Measurements from ENCODE around the gene VAMP4.

Gene VAMP4

GRCh38 chr1:171718848-171719247 lies 23.0 kb downstream of the VAMP4 start:
- Histone ChIP-seq H3K27ac (no peak overlapping the region), H3K4me3 (no peak overlapping the region)
- no peak for DNase-seq (ENCODE audit: low spot score)
- TF ChIP-seq, protein P1, sequence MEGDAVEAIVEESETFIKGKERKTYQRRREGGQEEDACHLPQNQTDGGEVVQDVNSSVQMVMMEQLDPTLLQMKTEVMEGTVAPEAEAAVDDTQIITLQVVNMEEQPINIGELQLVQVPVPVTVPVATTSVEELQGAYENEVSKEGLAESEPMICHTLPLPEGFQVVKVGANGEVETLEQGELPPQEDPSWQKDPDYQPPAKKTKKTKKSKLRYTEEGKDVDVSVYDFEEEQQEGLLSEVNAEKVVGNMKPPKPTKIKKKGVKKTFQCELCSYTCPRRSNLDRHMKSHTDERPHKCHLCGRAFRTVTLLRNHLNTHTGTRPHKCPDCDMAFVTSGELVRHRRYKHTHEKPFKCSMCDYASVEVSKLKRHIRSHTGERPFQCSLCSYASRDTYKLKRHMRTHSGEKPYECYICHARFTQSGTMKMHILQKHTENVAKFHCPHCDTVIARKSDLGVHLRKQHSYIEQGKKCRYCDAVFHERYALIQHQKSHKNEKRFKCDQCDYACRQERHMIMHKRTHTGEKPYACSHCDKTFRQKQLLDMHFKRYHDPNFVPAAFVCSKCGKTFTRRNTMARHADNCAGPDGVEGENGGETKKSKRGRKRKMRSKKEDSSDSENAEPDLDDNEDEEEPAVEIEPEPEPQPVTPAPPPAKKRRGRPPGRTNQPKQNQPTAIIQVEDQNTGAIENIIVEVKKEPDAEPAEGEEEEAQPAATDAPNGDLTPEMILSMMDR (IDR thresholded peaks at IDR 0.05), result no peak

- no peak overlapping the region for H3K27ac ChIP-seq
- no peak for DNase-seq (ENCODE audit: low spot score)
- TF ChIP-seq, protein P1 (IDR thresholded peaks at IDR 0.05), result no peak
- H3K4me3 ChIP-seq, result no peak overlapping the region
These were observed 23.6 kb downstream of the VAMP4 start for GRCh38 chr1:171718216-171718615.

GRCh38 chr1:171717062-171717718 lies 24.7 kb downstream of the VAMP4 start:
- no peak overlapping the region for H3K4me3 ChIP-seq
- H3K27ac ChIP-seq, result no peak overlapping the region
- TF ChIP-seq, protein P1 (IDR thresholded peaks at IDR 0.05), result no peak
- DNase-seq (ENCODE audit: low spot score), result no peak

DNA sequence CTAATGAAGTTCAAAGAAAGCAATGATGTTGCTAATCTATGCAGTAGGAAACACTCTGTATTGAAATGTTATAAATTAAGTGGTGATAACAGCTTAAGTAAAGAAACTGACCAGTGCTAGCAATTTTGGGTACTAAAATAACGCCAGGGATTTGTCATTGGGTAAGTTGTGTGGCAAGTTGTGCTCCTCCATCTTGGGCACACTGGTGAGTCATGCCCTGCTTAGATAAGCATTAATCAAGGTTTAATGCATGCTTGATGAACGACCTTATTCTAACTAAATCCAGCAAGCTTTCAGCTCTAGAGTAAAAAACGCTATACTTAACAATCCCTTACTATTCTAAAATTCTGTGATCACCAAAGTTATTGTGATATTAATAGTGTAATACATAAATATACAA lies 25.2 kb downstream of the VAMP4 start:
- H3K4me3 ChIP-seq, result no peak overlapping the region
- no peak overlapping the region for H3K27ac ChIP-seq
- no peak for DNase-seq (ENCODE audit: low spot score)
- TF ChIP-seq, protein P1 (IDR thresholded peaks at IDR 0.05), result no peak

DNA sequence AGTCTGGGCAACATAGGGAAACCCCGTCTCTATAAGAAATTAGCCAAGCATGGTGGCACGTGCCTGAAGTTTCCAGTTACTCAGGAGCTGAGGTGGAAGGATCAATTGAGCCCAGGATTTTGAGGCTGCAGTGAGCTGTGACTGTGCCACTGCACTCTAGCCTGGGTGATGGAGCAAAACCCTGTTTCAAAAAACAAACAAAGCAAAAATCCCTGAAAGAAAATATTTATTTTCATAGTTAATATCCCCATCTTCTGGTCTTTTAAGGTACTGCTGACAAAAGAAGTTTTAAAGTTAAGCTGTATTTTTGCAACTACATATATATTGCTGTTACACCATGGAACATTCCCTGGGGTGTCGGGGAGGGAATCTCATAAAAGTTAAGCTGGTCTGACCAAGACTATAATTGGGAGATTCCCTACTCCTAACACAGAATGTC lies 26.0 kb downstream of the VAMP4 start:
- H3K4me3 ChIP-seq, result no peak overlapping the region
- TF ChIP-seq, protein P1 (IDR thresholded peaks at IDR 0.05), result peak; percentile 34
- no peak overlapping the region for H3K27ac ChIP-seq
- DNase-seq (ENCODE audit: low spot score), result no peak

DNA sequence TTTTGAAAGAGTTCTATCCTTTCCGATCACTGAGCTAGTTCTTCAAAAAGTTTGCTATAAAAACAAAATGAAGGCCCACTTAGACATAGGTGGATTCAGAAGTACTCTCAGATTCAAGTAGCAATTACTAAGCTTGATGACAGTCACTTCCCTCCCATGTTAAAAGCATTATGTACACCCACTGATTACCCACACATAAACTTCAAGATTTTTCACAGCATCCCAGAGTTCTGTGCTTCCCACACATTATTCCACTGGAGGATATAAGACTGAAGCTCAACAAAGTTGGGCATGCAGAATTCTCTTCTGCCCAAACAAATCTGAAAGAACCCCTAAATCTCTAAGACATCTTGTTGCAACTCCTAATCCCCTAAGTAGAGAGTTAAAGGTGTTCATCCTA lies 29.5 kb downstream of the VAMP4 start:
- no peak for DNase-seq (ENCODE audit: low spot score)
- TF ChIP-seq, protein P1 (IDR thresholded peaks at IDR 0.05), result no peak
- Histone ChIP-seq H3K27ac (no peak overlapping the region), H3K4me3 (no peak overlapping the region)

DNA sequence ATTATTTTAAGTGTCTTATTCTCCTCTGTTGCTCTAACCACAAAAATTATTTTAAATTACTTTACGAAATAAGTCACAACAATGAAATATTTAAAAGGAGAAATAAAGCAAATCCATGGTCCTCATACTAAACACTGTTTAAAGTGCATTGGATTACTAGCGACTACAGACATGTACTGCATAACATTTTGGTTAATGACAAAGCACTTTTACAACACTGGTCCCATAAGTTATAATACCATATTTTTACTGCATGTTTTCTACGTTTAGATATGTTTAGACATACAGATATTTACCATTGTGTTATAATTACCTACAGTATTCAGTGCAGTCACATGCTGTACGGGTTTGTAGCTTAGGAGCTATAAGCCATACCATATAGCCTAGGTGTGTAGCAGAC lies 30.2 kb downstream of the VAMP4 start:
- no peak overlapping the region for H3K4me3 ChIP-seq
- TF ChIP-seq, protein P1 (IDR thresholded peaks at IDR 0.05), result no peak
- DNase-seq (ENCODE audit: low spot score), result no peak
- H3K27ac ChIP-seq, result no peak overlapping the region
